NT2/D1 (cell line): ENCODE measurements around the gene DCLK1.

ENCODE experiments used
- DNase-seq: peaks from one replicate; pipeline ENCODE4 v3.0.0-alpha.2; 2011; ENCODE audit warnings: low read depth, low spot score
- H3K27me3 ChIP-seq: 2 replicates; pipeline ENCODE4 v1.6.0; 2011; ENCODE audit warnings: mild to moderate bottlenecking; ENCODE audit not compliant: insufficient read length, insufficient read depth
- H3K36me3 ChIP-seq: 2 replicates; pipeline ENCODE4 v1.6.1; 2011; ENCODE audit warnings: mild to moderate bottlenecking, low read length, mixed read lengths; ENCODE audit not compliant: insufficient read depth, insufficient read length
- H3K4me1 ChIP-seq: 2 replicates; pipeline ENCODE4 v1.5.1; 2011; ENCODE audit not compliant: insufficient read depth, insufficient read length
- H3K4me3 ChIP-seq: 2 replicates; pipeline ENCODE4 v1.5.1; 2011; ENCODE audit warnings: low read depth; ENCODE audit not compliant: insufficient read length
- H3K9ac ChIP-seq: 2 replicates; pipeline ENCODE4 v1.6.0; 2011; ENCODE audit warnings: low read depth; ENCODE audit not compliant: insufficient read length
- H3K9me3 ChIP-seq: 2 replicates; pipeline ENCODE4 v1.5.1; 2011; ENCODE audit warnings: mild to moderate bottlenecking, low read length; ENCODE audit not compliant: insufficient read depth
- SUZ12 ChIP-seq: IDR thresholded peaks from 2 replicates; pipeline ENCODE4 v1.6.1; 2011; ENCODE audit not compliant: insufficient read length, insufficient read depth; ENCODE audit errors: extremely low read depth
- YY1 ChIP-seq: IDR thresholded peaks from 2 replicates; pipeline ENCODE4 v1.6.1; 2011; ENCODE audit not compliant: insufficient read length, insufficient read depth
- ZNF274 ChIP-seq: IDR thresholded peaks from 2 replicates; pipeline ENCODE4 v1.6.1; 2011; ENCODE audit warnings: mild to moderate bottlenecking, low read depth, low read length

The DCLK1 gene

GRCh38 chr13:36146511-36147269 lies 15.5 kb upstream of the DCLK1 start:
- no peak overlapping the region for H3K4me3 ChIP-seq
- H3K4me1 ChIP-seq = no peaks in the 10 kb centered on the region
- H3K9ac ChIP-seq = no peak overlapping the region
- H3K9me3 ChIP-seq = no peaks in the 10 kb centered on the region
- H3K27me3 ChIP-seq = no peaks in the 10 kb centered on the region
- DNase-seq = no peak
- H3K36me3 ChIP-seq = no peaks in the 10 kb centered on the region
- TF ChIP-seq SUZ12 (no peak), YY1 (no peak), ZNF274 (no peak)

GRCh38 chr13:36143738-36144137 lies 12.6 kb upstream of the DCLK1 start:
- H3K9me3 ChIP-seq = no peaks in the 10 kb centered on the region
- TF ChIP-seq SUZ12 (no peak), ZNF274 (no peak), YY1 (no peak)
- H3K4me1 ChIP-seq = no peaks in the 10 kb centered on the region
- H3K27me3 ChIP-seq = no peaks in the 10 kb centered on the region
- no peak overlapping the region for H3K9ac ChIP-seq
- no peaks in the 10 kb centered on the region for H3K36me3 ChIP-seq
- DNase-seq = no peak
- H3K4me3 ChIP-seq = no peak overlapping the region

GRCh38 chr13:36142735-36143134 lies 11.6 kb upstream of the DCLK1 start:
- Histone ChIP-seq H3K9ac (no peak overlapping the region), H3K4me3 (no peak overlapping the region), H3K36me3 (no peaks in the 10 kb centered on the region), H3K9me3 (no peaks in the 10 kb centered on the region), H3K4me1 (no peaks in the 10 kb centered on the region), H3K27me3 (no peaks in the 10 kb centered on the region)
- no peak for DNase-seq
- TF ChIP-seq ZNF274 (no peak), YY1 (no peak), SUZ12 (no peak)

GRCh38 chr13:36135876-36136275 lies 4.7 kb upstream of the DCLK1 start:
- no peak for TF ChIP-seq ZNF274
- TF ChIP-seq YY1 = no peak
- TF ChIP-seq SUZ12 = no peak
- Histone ChIP-seq H3K27me3 (peaks cover 16% of the 10 kb centered on the region), H3K4me1 (no peaks in the 10 kb centered on the region), H3K9me3 (no peaks in the 10 kb centered on the region), H3K9ac (no peak overlapping the region), H3K36me3 (no peaks in the 10 kb centered on the region), H3K4me3 (no peak overlapping the region)
- no peak for DNase-seq

GRCh38 chr13:36134632-36135031 lies 3.5 kb upstream of the DCLK1 start:
- DNase-seq = no peak
- H3K36me3 ChIP-seq = no peaks in the 10 kb centered on the region
- TF ChIP-seq ZNF274 = no peak
- no peak for TF ChIP-seq YY1
- TF ChIP-seq SUZ12 = no peak
- H3K9ac ChIP-seq = no peak overlapping the region
- no peaks in the 10 kb centered on the region for H3K4me1 ChIP-seq
- H3K4me3 ChIP-seq = no peak overlapping the region
- peaks cover 27% of the 10 kb centered on the region for H3K27me3 ChIP-seq
- H3K9me3 ChIP-seq = no peaks in the 10 kb centered on the region

GRCh38 chr13:36133950-36134626 lies 2.9 kb upstream of the DCLK1 start:
- Histone ChIP-seq H3K4me1 (no peaks in the 10 kb centered on the region), H3K9me3 (no peaks in the 10 kb centered on the region), H3K4me3 (no peak overlapping the region), H3K9ac (no peak overlapping the region), H3K36me3 (no peaks in the 10 kb centered on the region), H3K27me3 (peaks cover 32% of the 10 kb centered on the region)
- DNase-seq = no peak
- TF ChIP-seq ZNF274 (no peak), SUZ12 (no peak), YY1 (no peak)

GRCh38 chr13:36132376-36132775 lies 1.2 kb upstream of the DCLK1 start:
- TF ChIP-seq ZNF274 (no peak), YY1 (no peak), SUZ12 (no peak)
- no peak for DNase-seq
- H3K36me3 ChIP-seq = no peaks in the 10 kb centered on the region
- no peaks in the 10 kb centered on the region for H3K9me3 ChIP-seq
- no peaks in the 10 kb centered on the region for H3K4me1 ChIP-seq
- no peak overlapping the region for H3K9ac ChIP-seq
- H3K4me3 ChIP-seq = no peak overlapping the region
- H3K27me3 ChIP-seq = peaks cover 48% of the 10 kb centered on the region
